Measurements from ENCODE around the gene MEGF11. TPM values are rescaled to one million over a fixed set of nuclear protein-coding genes. Genes with fewer than 3 reads are reported as not detected.

Gene MEGF11
- total RNA-seq, 6 experiments from 2014 or later = not detected

GRCh38 chr15:66124651-66125050 lies 128.9 kb downstream of the MEGF11 start:
- Mint-ChIP-seq H3K4me3 (no peak overlapping the region), H3K4me1 (ENCODE audit: low read depth) (no peaks in the 10 kb centered on the region), H3K9me3 (no peaks in the 10 kb centered on the region), H3K36me3 (ENCODE audit: low read depth) (no peaks in the 10 kb centered on the region), H3K27me3 (ENCODE audit: insufficient read depth) (peaks cover 69% of the 10 kb centered on the region), H3K27ac (no peak overlapping the region)
- no peak for DNase-seq
- TF ChIP-seq CTCF (IDR thresholded peaks at IDR 0.05) = no peak

- H3K4me3 Mint-ChIP-seq = no peak overlapping the region
- DNase-seq = no peak
- H3K36me3 Mint-ChIP-seq (ENCODE audit: low read depth) = no peaks in the 10 kb centered on the region
- H3K27me3 Mint-ChIP-seq (ENCODE audit: insufficient read depth) = peaks cover 63% of the 10 kb centered on the region
- no peaks in the 10 kb centered on the region for H3K4me1 Mint-ChIP-seq (ENCODE audit: low read depth)
- TF ChIP-seq CTCF (IDR thresholded peaks at IDR 0.05) = no peak
- H3K9me3 Mint-ChIP-seq = no peaks in the 10 kb centered on the region
- H3K27ac Mint-ChIP-seq = no peak overlapping the region
Measured at GRCh38 chr15:66123799-66124198, 129.8 kb downstream of the MEGF11 start.

DNA sequence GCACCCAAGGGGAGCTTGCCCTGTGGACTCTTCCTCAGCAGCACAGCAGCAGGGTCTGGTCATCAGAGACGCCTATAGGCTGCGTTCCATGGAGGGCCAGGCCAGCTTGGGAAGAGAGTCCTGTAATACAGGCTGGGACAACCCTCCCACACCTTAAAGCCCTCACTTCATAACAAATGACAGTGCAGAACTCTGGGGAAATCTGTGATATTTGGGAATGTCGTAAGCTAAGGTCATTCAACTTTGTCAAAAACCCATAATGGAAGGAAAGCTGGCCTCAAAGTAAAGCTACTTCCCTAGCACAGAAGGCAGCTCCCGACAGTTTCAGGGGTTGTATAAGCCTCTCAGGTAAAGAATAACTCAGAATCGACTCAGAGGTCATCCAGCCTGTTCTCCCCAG lies 133.1 kb downstream of the MEGF11 start:
- DNase-seq = no peak
- Mint-ChIP-seq H3K4me3 (no peak overlapping the region), H3K27me3 (ENCODE audit: insufficient read depth) (peaks cover 49% of the 10 kb centered on the region), H3K4me1 (ENCODE audit: low read depth) (no peaks in the 10 kb centered on the region), H3K27ac (no peak overlapping the region), H3K9me3 (no peaks in the 10 kb centered on the region), H3K36me3 (ENCODE audit: low read depth) (no peaks in the 10 kb centered on the region)
- TF ChIP-seq CTCF (IDR thresholded peaks at IDR 0.05) = no peak

GRCh38 chr15:66117841-66118240 lies 135.7 kb downstream of the MEGF11 start:
- no peak overlapping the region for H3K4me3 Mint-ChIP-seq
- no peak for DNase-seq
- H3K27me3 Mint-ChIP-seq (ENCODE audit: insufficient read depth) = peaks cover 41% of the 10 kb centered on the region
- TF ChIP-seq CTCF (IDR thresholded peaks at IDR 0.05) = no peak
- no peak overlapping the region for H3K27ac Mint-ChIP-seq
- no peaks in the 10 kb centered on the region for H3K36me3 Mint-ChIP-seq (ENCODE audit: low read depth)
- H3K4me1 Mint-ChIP-seq (ENCODE audit: low read depth) = no peaks in the 10 kb centered on the region
- H3K9me3 Mint-ChIP-seq = no peaks in the 10 kb centered on the region

DNA sequence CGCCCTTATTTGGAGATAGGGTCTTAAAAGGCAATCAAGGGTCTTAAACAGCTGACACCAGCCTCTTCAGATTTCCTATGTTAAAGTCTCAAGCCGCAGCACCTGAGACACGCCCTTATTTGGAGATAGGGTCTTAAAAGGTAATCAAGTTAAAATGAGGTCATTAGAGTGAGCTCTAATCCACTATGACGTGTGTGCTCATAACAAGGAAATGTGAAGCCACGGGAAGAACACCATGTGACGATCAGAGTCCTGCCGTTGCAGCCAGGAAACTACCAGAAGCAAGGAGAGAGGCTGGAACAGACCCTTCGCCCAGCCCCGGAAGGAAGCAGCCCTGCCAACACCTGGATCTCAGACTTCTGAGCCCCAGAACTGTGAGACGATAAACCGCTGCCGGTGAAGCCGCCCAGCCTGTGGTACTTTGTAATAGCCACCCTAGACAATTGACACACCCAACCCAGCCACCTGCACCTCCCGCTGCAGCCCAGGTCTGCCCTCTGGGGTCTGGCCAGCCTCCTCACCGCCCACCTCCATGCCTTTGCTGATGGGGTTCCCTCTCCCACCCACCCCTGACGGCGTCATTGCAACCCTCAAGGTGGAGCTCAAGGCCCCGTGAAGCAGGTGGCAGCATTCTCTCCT lies 137.9 kb downstream of the MEGF11 start:
- no peak for DNase-seq
- no peak for TF ChIP-seq CTCF (IDR thresholded peaks at IDR 0.05)
- Mint-ChIP-seq H3K9me3 (no peaks in the 10 kb centered on the region), H3K36me3 (ENCODE audit: low read depth) (no peaks in the 10 kb centered on the region), H3K4me1 (ENCODE audit: low read depth) (no peaks in the 10 kb centered on the region), H3K27ac (no peak overlapping the region), H3K27me3 (ENCODE audit: insufficient read depth) (peaks cover 49% of the 10 kb centered on the region), H3K4me3 (no peak overlapping the region)

All from HFFc6 (cell line).